ENCODE results near the gene PRICKLE1. TPM values are rescaled to one million over a fixed set of nuclear protein-coding genes. Genes with fewer than 3 reads are reported as not detected.

Gene PRICKLE1
- total RNA-seq, 2 experiments from 2014 or later: not detected

GRCh38 chr12:42570076-42570475 lies 19.5 kb downstream of the PRICKLE1 start:
- no peaks in the 10 kb centered on the region for H3K4me1 Mint-ChIP-seq (ENCODE audit: low read depth)
- intact Hi-C loops (cut with micrococcal nuclease): no loop called here
- ATAC-seq: no peak

GRCh38 chr12:42568952-42569915 lies 20.3 kb downstream of the PRICKLE1 start:
- peaks cover 3% of the 10 kb centered on the region for H3K27me3 Mint-ChIP-seq
- ChIA-PET CTCF (interaction anchor here (0.8 to 2.1 kb wide), 13 partner anchors 9 to 198 kb away, joined by 3 to 12 read pairs (median 4); no protein-coding TSS in a partner anchor), POLR2A (no interaction called here)
- no peaks in the 10 kb centered on the region for H3K9me3 Mint-ChIP-seq
- intact Hi-C loops (cut with micrococcal nuclease): loop anchor here (5.0 kb wide), 1 partner anchor 87 kb away; no protein-coding TSS in a partner anchor
- TF ChIP-seq CTCF (IDR thresholded peaks at IDR 0.05): peak; percentile 45
- ATAC-seq (no peak), DNase-seq (no peak)
- no peaks in the 10 kb centered on the region for H3K36me3 Mint-ChIP-seq (ENCODE audit: low read depth)
- no peak overlapping the region for H3K4me3 Mint-ChIP-seq
- H3K27ac Mint-ChIP-seq: no peak overlapping the region
- H3K4me1 Mint-ChIP-seq (ENCODE audit: low read depth): no peaks in the 10 kb centered on the region

More at GRCh38 chr12:42570076-42570475, 19.5 kb downstream of the PRICKLE1 start:
- TF ChIP-seq CTCF (IDR thresholded peaks at IDR 0.05): no peak
- H3K4me3 Mint-ChIP-seq: no peak overlapping the region
- ChIA-PET CTCF (interaction anchor here (1.0 to 2.1 kb wide), 5 partner anchors 8 to 186 kb away, joined by 3 to 8 read pairs (median 4); no protein-coding TSS in a partner anchor), POLR2A (no interaction called here)
- no peak for DNase-seq
- no peak overlapping the region for H3K27ac Mint-ChIP-seq
- no peaks in the 10 kb centered on the region for H3K9me3 Mint-ChIP-seq
- no peaks in the 10 kb centered on the region for H3K36me3 Mint-ChIP-seq (ENCODE audit: low read depth)
- H3K27me3 Mint-ChIP-seq: peaks cover 3% of the 10 kb centered on the region

GRCh38 chr12:42565633-42566032 lies 23.9 kb downstream of the PRICKLE1 start:
- Mint-ChIP-seq H3K4me1 (ENCODE audit: low read depth) (no peaks in the 10 kb centered on the region), H3K9me3 (no peaks in the 10 kb centered on the region), H3K4me3 (no peak overlapping the region), H3K27me3 (peaks cover 3% of the 10 kb centered on the region), H3K36me3 (ENCODE audit: low read depth) (no peaks in the 10 kb centered on the region), H3K27ac (no peak overlapping the region)
- ATAC-seq (no peak), DNase-seq (no peak)
- no peak for TF ChIP-seq CTCF (IDR thresholded peaks at IDR 0.05)
- intact Hi-C loops (cut with micrococcal nuclease): loop anchor here (5.0 kb wide), 1 partner anchor 83 kb away; no protein-coding TSS in a partner anchor
- CTCF ChIA-PET: no interaction called here
- POLR2A ChIA-PET: no interaction called here

DNA sequence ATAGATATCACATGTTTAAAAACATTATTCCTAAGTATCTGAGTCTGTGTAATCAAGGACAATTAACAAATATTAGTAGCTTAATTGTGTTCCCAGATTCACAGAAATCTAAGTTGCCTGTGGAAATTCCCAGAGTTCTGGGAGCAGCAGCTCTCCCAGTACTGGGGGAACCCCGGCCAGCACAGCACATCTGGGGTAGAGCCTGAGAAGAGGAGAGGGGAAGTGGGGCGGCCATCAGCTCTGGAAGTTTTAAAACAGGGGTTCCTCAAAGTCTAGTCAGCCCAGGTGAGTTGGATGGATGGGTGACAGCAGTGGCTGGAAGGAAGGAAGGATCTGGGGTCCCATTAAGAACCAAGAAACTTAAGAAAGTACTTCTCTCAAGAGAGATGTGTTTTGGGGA lies 24.6 kb downstream of the PRICKLE1 start:
- POLR2A ChIA-PET: no interaction called here

More for the DNA sequence above, 24.6 kb downstream of the PRICKLE1 start:
- no peaks in the 10 kb centered on the region for H3K9me3 Mint-ChIP-seq
- DNase-seq (no peak), ATAC-seq (no peak)
- CTCF ChIA-PET: no interaction called here
- H3K36me3 Mint-ChIP-seq (ENCODE audit: low read depth): no peaks in the 10 kb centered on the region
- no peaks in the 10 kb centered on the region for H3K4me1 Mint-ChIP-seq (ENCODE audit: low read depth)
- no peak overlapping the region for H3K27ac Mint-ChIP-seq
- H3K27me3 Mint-ChIP-seq: peaks cover 3% of the 10 kb centered on the region
- intact Hi-C loops (cut with micrococcal nuclease): loop anchor here (5.0 kb wide), 1 partner anchor 83 kb away; no protein-coding TSS in a partner anchor
- no peak for TF ChIP-seq CTCF (IDR thresholded peaks at IDR 0.05)
- H3K4me3 Mint-ChIP-seq: no peak overlapping the region
